NCI-H345 treated with DMSO at 0.1 percent for 48 hours (cell line): Measurements from ENCODE around the gene MAPK11.

Experiments used
- DNase-seq: peaks from one replicate; lab custom pipeline; 2025; ENCODE audit not compliant: unreplicated experiment; lab: John Stamatoyannopoulos, UW

MAPK11 gene

DNA sequence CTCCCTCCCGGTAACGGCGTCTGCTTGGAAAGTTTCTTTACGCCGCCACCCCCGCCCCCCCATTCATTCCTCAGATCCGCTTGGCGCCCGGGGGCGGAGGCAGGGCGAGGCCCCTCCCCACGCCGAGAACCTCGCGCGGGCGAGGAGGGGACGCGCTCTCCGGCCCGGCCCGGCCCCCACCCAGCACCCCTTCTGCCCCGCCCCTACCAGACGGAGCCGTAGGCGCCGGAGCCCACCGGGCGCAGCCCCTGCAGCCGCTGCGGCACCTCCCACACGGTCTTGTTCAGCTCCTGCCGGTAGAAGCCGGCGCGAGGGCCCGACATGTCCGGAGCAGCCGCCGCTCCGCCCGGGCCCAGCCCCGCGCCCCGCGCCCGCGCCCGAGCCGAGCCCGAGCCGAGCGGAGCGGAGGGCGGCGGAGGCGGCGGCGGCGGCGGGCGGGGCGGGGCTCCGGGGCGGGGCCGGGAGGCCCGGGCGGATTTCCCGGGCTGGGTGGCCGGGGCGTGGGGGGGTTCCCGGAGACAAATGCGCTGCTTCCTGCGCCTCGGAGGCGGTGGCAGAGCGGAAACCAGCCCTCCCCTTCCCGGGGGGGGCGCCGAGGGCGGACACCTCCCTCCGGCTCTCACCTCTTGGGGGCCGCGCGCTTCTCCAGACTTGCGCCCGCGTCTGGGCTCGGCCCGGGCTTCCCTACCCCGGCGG, at the start of gene MAPK11:
TSS of gene MAPK11 (minus strand) at position 411 of the 696 bp plus-strand sequence. CDS start at position 323, 88 bp downstream.
- no peak for DNase-seq

DNA sequence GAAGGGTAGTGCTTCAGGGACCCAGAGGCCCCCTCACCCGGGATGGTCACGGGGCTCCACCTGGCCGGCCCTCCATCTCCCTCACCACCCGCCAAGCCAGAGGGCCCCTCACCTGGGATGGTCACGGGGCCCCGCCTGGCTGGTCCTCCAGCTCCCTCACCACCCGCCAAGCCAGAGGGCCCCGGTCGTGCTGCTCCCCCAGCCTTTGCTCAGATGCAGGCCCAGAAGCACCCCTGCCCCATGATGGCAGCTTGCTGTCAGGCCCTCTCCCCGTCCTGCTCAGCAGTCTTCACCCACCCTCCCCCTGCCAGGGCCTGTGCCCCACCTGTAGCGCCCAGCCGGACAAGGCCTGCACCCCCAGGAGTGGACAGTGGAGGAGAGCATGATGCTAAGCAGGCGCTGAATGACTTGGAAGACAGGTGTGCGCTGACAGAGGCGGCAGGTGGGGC, 49.3 kb upstream of the MAPK11 start:
- no peak for DNase-seq

GRCh38 chr22:50318698-50319411, 48.7 kb upstream of the MAPK11 start:
- no peak for DNase-seq

- no peak for DNase-seq
Measured at GRCh38 chr22:50318356-50318697, 48.1 kb upstream of the MAPK11 start.

- no peak for DNase-seq
Measured at GRCh38 chr22:50317674-50318073, 47.5 kb upstream of the MAPK11 start.

DNA sequence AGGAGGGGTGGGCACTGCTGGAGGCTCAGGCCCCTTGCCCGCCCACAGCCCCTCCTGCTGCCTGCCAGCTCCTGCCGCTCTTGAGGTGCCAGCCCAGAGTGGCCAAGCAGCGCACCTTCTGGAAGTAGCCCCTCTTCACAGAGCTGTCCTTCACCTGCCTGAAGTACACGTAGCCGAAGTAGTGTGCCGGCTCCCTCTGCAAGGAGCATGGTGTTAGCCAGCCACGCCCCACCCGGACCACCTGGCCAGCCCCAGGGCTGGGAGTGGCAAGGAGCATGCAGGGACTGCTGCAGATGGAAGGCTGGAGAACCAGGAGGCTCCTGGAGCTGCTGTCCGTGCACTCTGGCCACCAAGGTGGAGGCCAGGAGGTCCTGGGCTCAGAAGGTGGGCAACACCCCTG, 47.0 kb upstream of the MAPK11 start:
- no peak for DNase-seq

- DNase-seq = no peak
Measured at GRCh38 chr22:50316114-50317065, 46.2 kb upstream of the MAPK11 start.

GRCh38 chr22:50315289-50316113, 45.3 kb upstream of the MAPK11 start:
- DNase-seq = no peak

GRCh38 chr22:50314455-50315288, 44.5 kb upstream of the MAPK11 start:
- DNase-seq = no peak

GRCh38 chr22:50314081-50314454, 43.9 kb upstream of the MAPK11 start:
- DNase-seq = no peak

- DNase-seq = no peak
Measured at GRCh38 chr22:50313600-50313999, 43.4 kb upstream of the MAPK11 start.

DNA sequence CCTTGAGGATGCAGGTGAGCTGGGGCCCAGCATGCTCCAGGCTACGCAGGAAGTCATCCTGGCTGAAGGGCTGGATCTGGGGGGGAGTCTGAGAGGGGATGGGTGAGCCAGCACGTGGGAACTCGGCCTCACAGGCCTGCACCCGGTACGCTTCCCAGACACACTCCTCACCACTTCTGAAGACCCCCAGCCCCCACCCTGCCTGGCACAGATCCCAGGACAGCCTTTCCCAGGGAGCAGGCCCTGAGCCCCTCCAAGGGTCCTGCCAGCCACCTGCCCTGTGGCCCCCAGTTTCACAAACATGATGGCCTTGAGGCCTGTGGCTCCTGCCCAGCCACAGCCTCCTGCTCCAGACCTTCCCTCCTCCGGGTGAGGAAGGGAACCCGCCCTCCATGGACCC, 42.8 kb upstream of the MAPK11 start:
- no peak for DNase-seq

DNA sequence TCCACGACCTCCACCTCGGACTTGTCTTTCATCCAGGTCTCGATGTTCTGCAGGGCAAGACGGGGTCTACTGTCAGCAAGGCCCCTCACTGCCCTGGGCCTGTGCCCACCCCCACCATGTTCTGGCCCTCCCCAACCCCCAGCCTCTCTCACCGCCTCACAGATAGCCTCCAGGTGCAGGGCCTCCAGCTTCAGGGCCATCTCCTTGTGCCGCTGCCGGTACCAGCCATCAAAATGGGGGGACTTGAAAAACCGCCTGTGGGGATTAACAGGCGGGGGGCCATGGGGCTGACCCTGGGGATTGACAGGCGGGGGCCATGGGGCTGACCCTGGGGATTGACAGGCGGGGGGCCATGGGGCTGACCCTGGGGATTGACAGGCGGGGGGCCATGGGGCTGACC, 42.2 kb upstream of the MAPK11 start:
- DNase-seq = no peak

- DNase-seq = no peak
Measured at GRCh38 chr22:50311606-50312351, 41.6 kb upstream of the MAPK11 start.

DNA sequence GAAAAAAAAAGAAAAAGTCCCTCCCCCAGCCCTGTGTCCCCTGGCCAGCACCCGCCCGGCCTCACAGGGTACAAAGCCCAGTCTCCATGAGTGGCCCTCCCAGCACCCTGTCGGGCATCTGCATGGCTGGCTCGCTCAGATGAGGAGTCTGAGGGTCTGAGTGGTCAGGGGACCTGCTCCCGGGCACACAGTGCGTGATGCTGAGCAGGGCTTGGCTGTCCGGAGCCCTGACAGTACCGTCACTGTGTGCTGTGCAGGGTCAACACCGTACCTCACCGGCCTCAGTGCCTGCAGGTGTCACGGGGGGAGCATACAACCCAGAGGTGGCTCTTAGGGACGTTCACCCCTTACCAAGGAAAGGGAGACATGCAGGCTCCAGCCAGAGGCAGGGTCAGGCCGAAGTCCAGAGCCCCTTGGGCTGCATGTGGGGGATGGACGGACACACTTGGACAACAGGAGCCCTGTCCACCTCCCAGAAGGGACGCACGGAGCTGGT, 40.8 kb upstream of the MAPK11 start:
- no peak for DNase-seq

DNA sequence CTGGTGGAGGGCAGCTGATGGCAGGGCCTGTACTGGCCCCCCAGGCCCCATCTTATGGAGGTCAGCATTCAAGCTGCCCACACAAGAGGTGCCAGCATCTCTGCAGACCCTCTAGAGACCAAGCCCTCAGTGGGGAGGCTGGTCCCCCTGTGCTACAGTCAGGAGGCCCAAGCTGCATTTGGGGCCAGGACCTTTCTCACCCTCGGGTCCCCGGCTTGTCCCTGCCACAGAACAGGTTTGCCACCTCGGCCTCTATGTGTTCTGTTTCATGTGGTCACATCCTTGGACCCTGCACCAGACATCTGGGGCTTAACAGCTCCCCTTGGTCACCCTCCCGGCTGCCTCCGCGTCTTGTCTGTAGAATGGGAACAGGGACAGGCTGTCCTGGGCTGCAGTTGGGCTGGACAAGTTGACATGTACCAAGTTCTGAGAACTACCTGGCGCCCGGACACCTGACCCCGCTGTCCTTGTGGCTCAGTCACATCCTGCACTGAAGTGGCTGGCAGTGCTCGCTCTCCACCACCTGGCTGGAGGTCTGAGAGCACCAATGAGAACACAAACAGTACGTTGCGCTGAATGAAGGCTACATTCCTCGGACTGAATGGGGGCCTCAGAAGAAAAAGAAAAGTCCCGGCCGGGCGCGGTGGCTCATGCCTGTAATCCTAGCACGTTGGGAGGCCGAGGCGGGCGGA, 40.0 kb upstream of the MAPK11 start:
- DNase-seq = no peak

DNA sequence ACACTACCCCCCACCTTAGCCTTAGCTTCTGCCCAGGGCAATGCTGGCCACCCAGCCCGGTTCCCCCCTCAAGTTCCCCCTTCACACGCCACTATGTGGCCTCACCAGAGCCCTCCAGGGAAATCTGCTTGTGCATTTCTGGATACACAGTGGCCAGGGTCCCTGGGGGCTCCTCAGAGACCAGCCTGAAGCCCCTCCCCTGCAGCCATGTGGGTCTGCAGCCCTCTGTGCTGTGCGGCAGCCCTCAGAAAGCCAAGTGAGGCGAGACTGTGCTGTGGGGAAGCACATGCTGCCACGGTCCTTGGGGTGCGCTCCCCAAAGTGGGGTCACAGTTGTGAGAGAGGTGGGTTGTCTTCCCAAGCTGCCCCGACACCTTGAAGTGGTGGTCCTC, 39.4 kb upstream of the MAPK11 start:
- no peak for DNase-seq

- DNase-seq = no peak
Measured at GRCh38 chr22:50308986-50309600, 38.9 kb upstream of the MAPK11 start.
